ENCODE data around the gene CCDC154. TPM values are rescaled to one million over a fixed set of nuclear protein-coding genes. Genes with fewer than 3 reads are reported as not detected.

The CCDC154 gene
- total RNA-seq, 2 donors from 2014 or later = 0.63 to 0.81 TPM

- DNase-seq (ENCODE audit: low spot score) (no peak), ATAC-seq (ENCODE audit: insufficient number of reproducible peaks, low FRiP score, low read depth) (no peak)
- Histone ChIP-seq H3K9me3 (no peaks in the 10 kb centered on the region), H3K4me3 (no peak overlapping the region), H3K36me3 (peaks cover 69% of the 10 kb centered on the region), H3K4me1 (ENCODE audit: control insufficient read depth in 1 of 2, low read depth in 2 of 2) (no peaks in the 10 kb centered on the region), H3K27ac (no peak overlapping the region), H3K27me3 (replicated peaks; ENCODE audit: insufficient read depth) (no peaks in the 10 kb centered on the region)
- TF ChIP-seq CTCF (IDR thresholded peaks at IDR 0.05) = no peak
Measured at GRCh38 chr16:1452530-1452929, 8.2 kb upstream of the CCDC154 start.

GRCh38 chr16:1451702-1452392 lies 7.5 kb upstream of the CCDC154 start:
- Histone ChIP-seq H3K4me1 (ENCODE audit: control insufficient read depth in 1 of 2, low read depth in 2 of 2) (no peaks in the 10 kb centered on the region), H3K9me3 (no peaks in the 10 kb centered on the region), H3K27ac (no peak overlapping the region), H3K27me3 (replicated peaks; ENCODE audit: insufficient read depth) (no peaks in the 10 kb centered on the region), H3K4me3 (no peak overlapping the region), H3K36me3 (peaks cover 65% of the 10 kb centered on the region)
- no peak for DNase-seq (ENCODE audit: low spot score)
- no peak for ATAC-seq (ENCODE audit: insufficient number of reproducible peaks, low FRiP score, low read depth)
- TF ChIP-seq CTCF (IDR thresholded peaks at IDR 0.05) = no peak

- Histone ChIP-seq H3K9me3 (no peaks in the 10 kb centered on the region), H3K4me1 (ENCODE audit: control insufficient read depth in 1 of 2, low read depth in 2 of 2) (no peaks in the 10 kb centered on the region), H3K4me3 (no peak overlapping the region), H3K27me3 (replicated peaks; ENCODE audit: insufficient read depth) (no peaks in the 10 kb centered on the region), H3K27ac (no peak overlapping the region), H3K36me3 (peaks cover 65% of the 10 kb centered on the region)
- no peak for ATAC-seq (ENCODE audit: insufficient number of reproducible peaks, low FRiP score, low read depth)
- no peak for TF ChIP-seq CTCF (IDR thresholded peaks at IDR 0.05)
- no peak for DNase-seq (ENCODE audit: low spot score)
Measured at GRCh38 chr16:1450841-1451240, 6.5 kb upstream of the CCDC154 start.

GRCh38 chr16:1450218-1450617 lies 5.9 kb upstream of the CCDC154 start:
- H3K27ac ChIP-seq = no peak overlapping the region
- no peaks in the 10 kb centered on the region for H3K9me3 ChIP-seq

More at GRCh38 chr16:1450218-1450617, 5.9 kb upstream of the CCDC154 start:
- ATAC-seq (ENCODE audit: insufficient number of reproducible peaks, low FRiP score, low read depth) = no peak
- Histone ChIP-seq H3K36me3 (peaks cover 59% of the 10 kb centered on the region), H3K4me3 (no peak overlapping the region), H3K4me1 (ENCODE audit: control insufficient read depth in 1 of 2, low read depth in 2 of 2) (no peaks in the 10 kb centered on the region), H3K27me3 (replicated peaks; ENCODE audit: insufficient read depth) (no peaks in the 10 kb centered on the region)
- no peak for TF ChIP-seq CTCF (IDR thresholded peaks at IDR 0.05)
- no peak for DNase-seq (ENCODE audit: low spot score)

Data from thoracic aorta (tissue), 2 donors.